Heart left ventricle (tissue), 16 donors: ENCODE data around the gene CACNA1D. TPM values are rescaled to one million over a fixed set of nuclear protein-coding genes. Genes with fewer than 3 reads are reported as not detected.

Experiments
- ATAC-seq, 4 donors: fragments of 200-7000 bp; cut with Tn5 transposase; one replicate each; pipeline ENCODE4 v1.9.1; 2020 to 2022; ENCODE audit warnings: moderate library complexity in 4 of 4, mild to moderate bottlenecking in 3 of 4, moderate number of reproducible peaks in 1 of 4
- DNase-seq, 5 donors: peaks; one replicate each; pipeline ENCODE4 v3.0.0-alpha.2; 2020
- H3K27ac ChIP-seq, 12 donors: fragments of 200-600 bp; sonication (generic) in 4 of 12; one replicate each; pipeline versions ENCODE4 v1.5.0 to v1.8.0; 2016 to 2022; ENCODE audit warnings: mild to moderate bottlenecking in 2 of 12
- H3K27me3 ChIP-seq, 9 donors: fragments of 200-600 bp; sonication (generic) in 2 of 9; one replicate each; pipeline versions ENCODE4 v1.5.1 to v1.8.0; 2016 to 2022; ENCODE audit warnings: mild to moderate bottlenecking in 3 of 9
- H3K36me3 ChIP-seq, 9 donors: fragments of 200-600 bp; sonication (generic) in 2 of 9; one replicate each; pipeline versions ENCODE4 v1.5.0 to v1.8.0; 2018 to 2022; ENCODE audit warnings: mild to moderate bottlenecking in 2 of 9
- H3K4me1 ChIP-seq, 12 donors: fragments of 200-600 bp; sonication (generic) in 4 of 12; one replicate each; pipeline versions ENCODE4 v1.5.0 to v1.8.0; 2016 to 2022; ENCODE audit warnings: mild to moderate bottlenecking in 3 of 12
- H3K4me3 ChIP-seq, 12 donors: fragments of 200-600 bp; sonication (generic) in 4 of 12; one replicate each; pipeline versions ENCODE4 v1.5.0 to v1.8.0; 2017 to 2022; ENCODE audit warnings: mild to moderate bottlenecking in 9 of 12, moderate library complexity in 4 of 12
- H3K9me3 ChIP-seq, 12 donors: fragments of 200-600 bp; sonication (generic) in 4 of 12; one replicate each; pipeline versions ENCODE4 v1.5.0 to v1.8.0; 2016 to 2022; ENCODE audit warnings: mild to moderate bottlenecking in 1 of 12
- POLR2A ChIP-seq, 2 donors: fragments of 450-650 bp; IDR thresholded peaks; one replicate each; pipeline ENCODE4 v1.6.1; 2017; ENCODE audit warnings: antibody characterized with exemption in 2 of 2, mild to moderate bottlenecking in 2 of 2, moderate library complexity in 2 of 2
- WGBS, 4 donors: extraction: QIAGEN DNeasy Blood & Tissue Kit in 2 of 4; methylation state at CpG; one replicate each; pipeline versions ENCODE4 v1.1.5 to v1.1.7; 2013 to 2018; 5-methylcytosine and 5-hydroxymethylcytosine counted together
- intact Hi-C, 10 donors: fragments of 100-400 bp; cut with DNase I; formaldehyde crosslinking; loops; one replicate each; pipeline versions ENCODE4 v1.11.1 to v1.14.2; 2022
- polyA plus RNA-seq, 2 donors: library from polyadenylated mRNA; stranded (reverse); fragments of 200-250 nt; gene quantifications; one replicate each; pipeline ENCODE4 v1.2.3, GENCODE V29; 2013
- total RNA-seq, 9 donors: library from RNA; depleted of rRNA in 2 of 9; stranded (reverse); fragments of >200 nt in 2 of 9; fragmentation: NEBNext Ultra II Directional in 3 of 9; extraction: Animal tissue kit (Norgen Biotek cat#: 25700) in 3 of 9; gene quantifications; one replicate each; pipeline versions ENCODE4 v1.1.0 to v1.2.4, GENCODE V29; 2016 to 2023
- TF ChIP-seq, protein P1 (sequence below), 12 donors: fragments of 200-600 bp; sonication (generic) in 4 of 12; IDR thresholded peaks; one replicate each; pipeline versions ENCODE4 v1.5.0 to v1.8.0; 2018 to 2022; ENCODE audit warnings: antibody characterized with exemption in 12 of 12, mild to moderate bottlenecking in 5 of 12
- donor health status: ischemic (EF 13 %, LVEDD 7.1; RV severe dilation, severe dysfunction).
- donor health status: healthy with polysubstance abuse.
- donor health status: DM: no; HTN: yes; CAD: no.
- donor health status: DM: no; HTN: no; CAD: no.
- donor health status: ischemic (EF 25% LVEDD 6.9; RV normal size, moderate dysfunction).
- donor health status: ischemic (EF 25% LVEDD 5.7; RV mildly dilated, moderate dysfunction).
- donor health status: healthy.
- donor health status: DM: yes; HTN: yes; CAD: no.
- donor health status: ischemic (EF 35%, LVEDD 5.7; RV mildly dilated, moderate dysfunction).
- donor health status: nonischemic (EF 11% LVEDD 7.7; RV severe dilation, severe dysfunction).
- donor health status: DM: yes; HTN: yes; CAD: no.
- donor health status: PGD.
- donor health status: ischemic (EF 29% LVEDD 5.4; RV normal size, mild dysfunction).
- donor health status: nonischemic (EF 23%, LVEDD 6.1; RV moderate dilation, normal function).

The CACNA1D gene
- total and polyA plus RNA-seq, 11 donors = 0.06 to 2.4 (median 0.40) TPM; not detected in 1

DNA sequence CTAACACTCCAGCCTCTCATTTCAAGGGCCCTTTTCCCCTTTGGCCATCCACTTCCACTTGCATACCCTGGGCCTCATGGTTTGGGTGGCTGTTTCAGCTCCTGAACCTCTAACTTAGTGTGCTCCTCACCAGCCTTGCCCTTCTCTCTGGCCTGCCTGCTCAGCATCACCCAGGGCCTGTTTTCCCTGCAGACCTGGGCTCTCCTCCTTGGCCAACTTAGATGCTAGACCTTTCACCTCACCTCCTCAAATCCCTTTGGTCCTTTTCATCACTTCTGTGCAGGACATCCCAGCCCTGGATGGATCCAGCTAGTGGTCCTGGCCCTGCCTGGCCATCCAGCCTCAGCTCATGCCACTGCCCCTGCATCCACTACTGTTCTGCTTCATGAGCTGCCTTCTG, 95.4 kb downstream of the CACNA1D start:
- TF ChIP-seq, protein P1, sequence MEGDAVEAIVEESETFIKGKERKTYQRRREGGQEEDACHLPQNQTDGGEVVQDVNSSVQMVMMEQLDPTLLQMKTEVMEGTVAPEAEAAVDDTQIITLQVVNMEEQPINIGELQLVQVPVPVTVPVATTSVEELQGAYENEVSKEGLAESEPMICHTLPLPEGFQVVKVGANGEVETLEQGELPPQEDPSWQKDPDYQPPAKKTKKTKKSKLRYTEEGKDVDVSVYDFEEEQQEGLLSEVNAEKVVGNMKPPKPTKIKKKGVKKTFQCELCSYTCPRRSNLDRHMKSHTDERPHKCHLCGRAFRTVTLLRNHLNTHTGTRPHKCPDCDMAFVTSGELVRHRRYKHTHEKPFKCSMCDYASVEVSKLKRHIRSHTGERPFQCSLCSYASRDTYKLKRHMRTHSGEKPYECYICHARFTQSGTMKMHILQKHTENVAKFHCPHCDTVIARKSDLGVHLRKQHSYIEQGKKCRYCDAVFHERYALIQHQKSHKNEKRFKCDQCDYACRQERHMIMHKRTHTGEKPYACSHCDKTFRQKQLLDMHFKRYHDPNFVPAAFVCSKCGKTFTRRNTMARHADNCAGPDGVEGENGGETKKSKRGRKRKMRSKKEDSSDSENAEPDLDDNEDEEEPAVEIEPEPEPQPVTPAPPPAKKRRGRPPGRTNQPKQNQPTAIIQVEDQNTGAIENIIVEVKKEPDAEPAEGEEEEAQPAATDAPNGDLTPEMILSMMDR (IDR thresholded peaks at IDR 0.05) = no peak
- no peak for TF ChIP-seq POLR2A (IDR thresholded peaks at IDR 0.05)
- no peaks in the 10 kb centered on the region for H3K27me3 ChIP-seq

DNA sequence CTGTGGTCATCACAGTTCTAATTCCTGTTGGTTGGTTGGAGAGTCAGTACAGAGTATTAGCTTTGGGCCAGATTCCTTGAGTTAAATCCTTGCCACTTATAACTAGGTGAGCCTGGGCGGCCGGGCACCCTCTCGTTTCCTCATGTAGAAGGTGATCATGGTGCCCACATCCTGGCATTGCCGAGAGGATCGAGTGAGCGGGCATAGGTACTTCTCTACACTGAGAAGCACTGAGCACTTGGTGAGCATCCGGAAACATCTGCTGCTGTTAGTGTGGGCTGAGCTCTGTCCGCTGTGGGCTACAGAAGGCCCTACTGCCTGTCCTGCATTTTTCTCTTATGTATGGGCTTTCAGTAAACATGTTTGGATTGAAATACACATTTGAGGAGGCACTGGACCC, 96.2 kb downstream of the CACNA1D start:
- no peak for TF ChIP-seq POLR2A (IDR thresholded peaks at IDR 0.05)
- TF ChIP-seq, protein P1 (IDR thresholded peaks at IDR 0.05) = no peak
- no peaks in the 10 kb centered on the region for H3K9me3 ChIP-seq
- no peak for DNase-seq

More for the DNA sequence above, 95.4 kb downstream of the CACNA1D start:
- Histone ChIP-seq H3K4me1 (no peaks in the 10 kb centered on the region), H3K27ac (no peak overlapping the region), H3K9me3 (no peaks in the 10 kb centered on the region), H3K36me3 (no peaks in the 10 kb centered on the region), H3K4me3 (no peak overlapping the region)
- intact Hi-C loops = no loop called here
- DNase-seq (no peak), ATAC-seq (no peak)

DNA sequence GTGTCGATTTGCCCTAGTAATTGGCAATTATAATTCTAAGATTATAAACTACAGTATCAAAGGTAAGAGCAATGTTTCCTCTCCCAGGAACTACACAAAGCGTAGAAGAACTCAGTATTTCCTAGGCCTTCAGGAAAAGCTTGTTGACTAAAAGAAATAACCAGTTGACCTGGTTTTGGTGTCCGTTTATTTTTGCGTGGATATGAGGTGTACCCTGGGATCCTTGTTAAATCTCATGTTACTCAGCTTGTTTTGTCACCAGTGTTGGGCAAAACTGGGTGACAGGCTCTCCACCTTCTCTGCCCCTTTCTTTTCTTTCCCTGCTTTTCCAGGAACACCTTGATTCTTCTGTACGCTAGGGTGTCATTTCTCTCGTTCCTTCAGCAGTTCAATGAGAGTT, 97.2 kb downstream of the CACNA1D start:
- Histone ChIP-seq H3K27me3 (no peaks in the 10 kb centered on the region), H3K27ac (no peak overlapping the region), H3K4me3 (no peak overlapping the region), H3K36me3 (no peaks in the 10 kb centered on the region), H3K9me3 (peaks cover 0 to 4% (median 0%) of the 10 kb centered on the region in 12 donors), H3K4me1 (no peaks in the 10 kb centered on the region)
- no peak for ATAC-seq
- intact Hi-C loops = no loop called here
- TF ChIP-seq, protein P1 (IDR thresholded peaks at IDR 0.05) = no peak
- no peak for TF ChIP-seq POLR2A (IDR thresholded peaks at IDR 0.05)
- no peak for DNase-seq
- WGBS, 4 donors = 92 to 94% (median 93%) methylated on average over 6 of the region's 6 CpGs

More for the DNA sequence above, 96.2 kb downstream of the CACNA1D start:
- no peak overlapping the region for H3K4me3 ChIP-seq
- intact Hi-C loops = no loop called here
- no peak for ATAC-seq
- H3K4me1 ChIP-seq = no peaks in the 10 kb centered on the region
- no peaks in the 10 kb centered on the region for H3K27me3 ChIP-seq
- H3K27ac ChIP-seq = no peak overlapping the region
- H3K36me3 ChIP-seq = no peaks in the 10 kb centered on the region
- WGBS, 4 donors = 92 to 95% (median 94%) methylated on average over 8 of the region's 8 CpGs; no CpG with 5 or more reads in 1 of the 4 donors

DNA sequence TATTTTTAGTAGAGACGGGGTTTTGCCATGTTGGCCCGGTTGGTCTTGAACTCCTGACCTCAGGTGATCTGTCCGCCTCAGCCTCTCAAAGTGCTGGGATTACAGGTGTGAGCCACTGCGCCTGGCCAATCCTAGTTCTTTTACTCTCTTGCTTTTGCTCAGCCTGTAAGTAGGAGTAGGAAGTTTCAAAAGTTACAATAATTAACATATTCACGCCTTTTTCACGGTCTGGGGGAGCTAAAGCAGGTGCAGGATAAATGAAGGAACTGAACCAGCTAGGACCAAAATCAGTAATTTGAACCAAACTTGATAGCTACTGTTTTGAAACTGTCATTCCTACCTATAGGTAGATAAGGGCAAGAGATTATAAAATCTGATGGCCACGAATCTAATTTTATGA, 98.5 kb downstream of the CACNA1D start:
- TF ChIP-seq, protein P1 (IDR thresholded peaks at IDR 0.05) = no peak
- no peak for TF ChIP-seq POLR2A (IDR thresholded peaks at IDR 0.05)
- 83 to 89% (median 86%) methylated on average over 7 of the region's 7 CpGs for WGBS, 4 donors

More for the DNA sequence above, 98.5 kb downstream of the CACNA1D start:
- ATAC-seq = no peak
- Histone ChIP-seq H3K27ac (no peak overlapping the region), H3K9me3 (peaks cover 0 to 4% (median 0%) of the 10 kb centered on the region in 12 donors), H3K36me3 (no peaks in the 10 kb centered on the region), H3K4me3 (no peak overlapping the region), H3K27me3 (no peaks in the 10 kb centered on the region), H3K4me1 (no peaks in the 10 kb centered on the region)
- intact Hi-C loops = no loop called here
- no peak for DNase-seq
